ENCODE data around the gene HYLS1.

The HYLS1 gene

GRCh38 chr11:125945797-125946520 lies 58.5 kb downstream of the HYLS1 start, which contains the start of gene VSIG10L2:
Gene VSIG10L2 (plus strand): TSS chr11:125946044. CDS start chr11:125946056, 12 bp downstream.
- DNase-seq = no peak
- Histone ChIP-seq H3K27me3 (no peaks in the 10 kb centered on the region), H3K36me3 (peaks cover 6% of the 10 kb centered on the region; the same call in 1 of the 2 replicates), H3K4me1 (peaks cover 7% of the 10 kb centered on the region), H3K4me3 (ENCODE audit: low read depth, low read length) (no peak within 1 kb of the TSS), H3K9me3 (no peaks in the 10 kb centered on the region)
- no peak for TF ChIP-seq CTCF (IDR thresholded peaks at IDR 0.05; ENCODE audit: low read depth, low read length)

GRCh38 chr11:125946712-125947418 lies 59.4 kb downstream of the HYLS1 start:
- no peak overlapping the region for H3K4me3 ChIP-seq (ENCODE audit: low read depth, low read length)
- no peaks in the 10 kb centered on the region for H3K9me3 ChIP-seq
- TF ChIP-seq CTCF (IDR thresholded peaks at IDR 0.05; ENCODE audit: low read depth, low read length) = no peak
- no peak for DNase-seq
- no peaks in the 10 kb centered on the region for H3K27me3 ChIP-seq
- peaks cover 16% of the 10 kb centered on the region for H3K4me1 ChIP-seq
- peaks cover 6% of the 10 kb centered on the region; the same call in 1 of the 2 replicates for H3K36me3 ChIP-seq

GRCh38 chr11:125947419-125948277 lies 60.2 kb downstream of the HYLS1 start:
- Histone ChIP-seq H3K27me3 (no peaks in the 10 kb centered on the region), H3K4me1 (peaks cover 21% of the 10 kb centered on the region), H3K4me3 (ENCODE audit: low read depth, low read length) (no peak overlapping the region), H3K9me3 (no peaks in the 10 kb centered on the region), H3K36me3 (peaks cover 6% of the 10 kb centered on the region; the same call in 1 of the 2 replicates)
- DNase-seq = no peak
- TF ChIP-seq CTCF (IDR thresholded peaks at IDR 0.05; ENCODE audit: low read depth, low read length) = no peak

GRCh38 chr11:125948278-125949051 lies 61.0 kb downstream of the HYLS1 start:
- DNase-seq = no peak
- H3K9me3 ChIP-seq = no peaks in the 10 kb centered on the region
- peaks cover 27% of the 10 kb centered on the region for H3K4me1 ChIP-seq
- no peaks in the 10 kb centered on the region for H3K27me3 ChIP-seq
- TF ChIP-seq CTCF (IDR thresholded peaks at IDR 0.05; ENCODE audit: low read depth, low read length) = no peak
- no peak overlapping the region for H3K4me3 ChIP-seq (ENCODE audit: low read depth, low read length)
- H3K36me3 ChIP-seq = peaks cover 7% of the 10 kb centered on the region

GRCh38 chr11:125949271-125950177 lies 62.1 kb downstream of the HYLS1 start:
- no peak for DNase-seq
- H3K9me3 ChIP-seq = no peaks in the 10 kb centered on the region
- TF ChIP-seq CTCF (IDR thresholded peaks at IDR 0.05; ENCODE audit: low read depth, low read length) = no peak
- H3K27me3 ChIP-seq = no peaks in the 10 kb centered on the region
- H3K4me3 ChIP-seq (ENCODE audit: low read depth, low read length) = no peak overlapping the region
- peaks cover 13% of the 10 kb centered on the region for H3K36me3 ChIP-seq
- H3K4me1 ChIP-seq = peaks cover 33% of the 10 kb centered on the region
